HG02852 (cell line): ENCODE results near the gene DMRTC2.

Source experiments
- ATAC-seq: cut with Tn5 transposase; IDR thresholded peaks from one replicate; pipeline ENCODE4 v1.9.1; 2021; ENCODE audit warnings: mild to moderate bottlenecking, moderate library complexity; ENCODE audit not compliant: unreplicated experiment

Gene DMRTC2

GRCh38 chr19:41845001-41845050, at the start of gene DMRTC2:
Gene DMRTC2, plus strand, starts transcription at chr19:41845042. Its CDS starts 2,387 bp downstream, at chr19:41847429.
- ATAC-seq = no peak

GRCh38 chr19:41796362-41796761, 48.5 kb upstream of the DMRTC2 start, which contains the start of gene CEACAM3:
Gene CEACAM3, plus strand, starts transcription at chr19:41796587. Its CDS starts 91 bp downstream, at chr19:41796678.
- ATAC-seq = no peak

- ATAC-seq = no peak
Measured at GRCh38 chr19:41796901-41797300, 47.9 kb upstream of the DMRTC2 start.

- ATAC-seq = no peak
Measured at GRCh38 chr19:41799444-41800000, 45.3 kb upstream of the DMRTC2 start.

- no peak for ATAC-seq
Measured at GRCh38 chr19:41801031-41801430, 43.8 kb upstream of the DMRTC2 start.

GRCh38 chr19:41801792-41802211, 43.0 kb upstream of the DMRTC2 start:
- ATAC-seq = no peak

- no peak for ATAC-seq
Measured at GRCh38 chr19:41802770-41803169, 42.1 kb upstream of the DMRTC2 start.

GRCh38 chr19:41804336-41804735, 40.5 kb upstream of the DMRTC2 start:
- no peak for ATAC-seq

- no peak for ATAC-seq
Measured at GRCh38 chr19:41807176-41807575, 37.7 kb upstream of the DMRTC2 start.

- ATAC-seq = no peak
Measured at GRCh38 chr19:41808663-41809566, 35.9 kb upstream of the DMRTC2 start.

- ATAC-seq = no peak
Measured at GRCh38 chr19:41810301-41810700, 34.5 kb upstream of the DMRTC2 start.

GRCh38 chr19:41811036-41811435, 33.8 kb upstream of the DMRTC2 start:
- no peak for ATAC-seq

GRCh38 chr19:41811981-41812380, 32.9 kb upstream of the DMRTC2 start:
- no peak for ATAC-seq

- no peak for ATAC-seq
Measured at GRCh38 chr19:41813911-41814310, 30.9 kb upstream of the DMRTC2 start.

GRCh38 chr19:41815301-41815700, 29.5 kb upstream of the DMRTC2 start:
- ATAC-seq = no peak

GRCh38 chr19:41816761-41817160, 28.1 kb upstream of the DMRTC2 start:
- ATAC-seq = no peak

GRCh38 chr19:41821003-41821735, 23.7 kb upstream of the DMRTC2 start:
- no peak for ATAC-seq

- ATAC-seq = no peak
Measured at GRCh38 chr19:41837981-41838708, 6.7 kb upstream of the DMRTC2 start.

- ATAC-seq = no peak
Measured at GRCh38 chr19:41839211-41839610, 5.6 kb upstream of the DMRTC2 start.

GRCh38 chr19:41843371-41843770, 1.5 kb upstream of the DMRTC2 start:
- no peak for ATAC-seq

- no peak for ATAC-seq
Measured at GRCh38 chr19:41844601-41845000, 241 bp upstream of the DMRTC2 start, which contains the start of gene LYPD4. Gene LYPD4, minus strand, starts transcription at chr19:41844683. Its CDS starts 5,398 bp downstream, at chr19:41839285.
